H1 (cell line): ENCODE results near the gene SCYL1. TPM values are rescaled to one million over a fixed set of nuclear protein-coding genes. Genes with fewer than 3 reads are reported as not detected.

ENCODE experiments used
- CBX8 ChIP-seq: fragments of 300-800, 300-1000 bp; sonication (generic); IDR thresholded peaks from 2 replicates; pipeline ENCODE4 v1.7.1; 2016; ENCODE audit warnings: low read depth, low read length, borderline replicate concordance
- CHD1 ChIP-seq: IDR thresholded peaks from 2 replicates; pipeline ENCODE4 v1.6.1; 2012; ENCODE audit warnings: low read depth, low read length, improper control_type of control experiment
- HDAC2 ChIP-seq, 2 experiments: fragments of 300-600 bp in 1 of 2; sonication (generic) in 1 of 2; IDR thresholded peaks; 2 replicates each; pipeline ENCODE4 v1.6.1; 2011 to 2012; ENCODE audit warnings: low read depth in 2 of 2, low read length in 2 of 2, mild to moderate bottlenecking in 2 of 2, moderate library complexity in 2 of 2, borderline replicate concordance in 1 of 2, inconsistent platforms in 1 of 2
- RFX5 ChIP-seq: IDR thresholded peaks from 2 replicates; pipeline ENCODE4 v1.6.1; 2011; ENCODE audit warnings: low read depth, low read length, improper control_type of control experiment, borderline replicate concordance
- polyA plus RNA-seq, 7 experiments: library from polyadenylated mRNA; depleted of rRNA in 3 of 7; stranded (reverse) in 5 of 7; unstranded in 2 of 7; fragments of >200 nt in 5 of 7; fragments of 200-250 nt in 2 of 7; gene quantifications; 1 replicate in 5 of 7; 2 replicates in 1 of 7; 4 replicates in 1 of 7; pipeline versions ENCODE4 v1.2.1 to v1.2.3, GENCODE V29; 2011 to 2013; ENCODE audit warnings: missing spikeins in 2 of 7, mixed read lengths in 2 of 7
- total RNA-seq: library from RNA; stranded (reverse); fragmentation: NEBNext Ultra II Directional; extraction: Animal tissue kit (Norgen Biotek cat#: 25700); gene quantifications from 2 replicates; pipeline ENCODE4 v1.2.1, GENCODE V29; 2021

The SCYL1 gene
- total and polyA plus RNA-seq, 2 of the 8 experiments (the other 6 are each of a cell fraction or from before 2014, with no cell fraction given), result 59.8 to 77.7 TPM

- no peak for TF ChIP-seq CHD1
- no peak for TF ChIP-seq RFX5
- no peak for TF ChIP-seq CBX8
- TF ChIP-seq HDAC2 (IDR thresholded peaks at IDR 0.05; ENCODE audit: borderline replicate concordance in 1 of 2, low read depth in 2 of 2, low read length in 2 of 2), result no peak
Measured at GRCh38 chr11:65555693-65556231, 30.9 kb downstream of the SCYL1 start (continued).
